PFSK-1 (cell line): ENCODE measurements around the gene RIPOR3.

Source experiments
- FOXP2 ChIP-seq: optimal IDR thresholded peaks from 2 replicates; pipeline ENCODE3; 2011; ENCODE audit warnings: borderline replicate concordance, control low read depth, inconsistent platforms; ENCODE audit not compliant: insufficient read depth; ENCODE audit errors: extremely low read length, extremely low read depth
- POLR2AphosphoS5 ChIP-seq: IDR thresholded peaks from 2 replicates; pipeline ENCODE4 v1.6.1; 2012; ENCODE audit warnings: low read depth, mild to moderate bottlenecking, control low read depth, low read length, moderate library complexity
- REST ChIP-seq, 2 experiments: IDR thresholded peaks; 2 replicates each; pipeline versions ENCODE4 v1.6.1 to v1.8.0; 2011 to 2012; ENCODE audit warnings: low read depth in 2 of 2, low read length in 2 of 2, control low read depth in 1 of 2, inconsistent platforms in 1 of 2, mild to moderate bottlenecking in 1 of 2, moderate library complexity in 1 of 2; ENCODE audit not compliant: insufficient read depth in 1 of 2
- SIN3A ChIP-seq: IDR thresholded peaks from 2 replicates; pipeline ENCODE4 v1.6.1; 2012; ENCODE audit warnings: mild to moderate bottlenecking, low read length, moderate library complexity, borderline replicate concordance; ENCODE audit not compliant: insufficient read depth
- TAF1 ChIP-seq: IDR thresholded peaks from 2 replicates; pipeline ENCODE4 v1.6.1; 2012; ENCODE audit warnings: low read length, control low read depth, borderline replicate concordance; ENCODE audit not compliant: insufficient read depth

GRCh38 chr20:50565383-50565782 is 126.0 kb downstream of the RIPOR3 start:
- no peak for TF ChIP-seq POLR2AphosphoS5
- no peak for TF ChIP-seq TAF1
- TF ChIP-seq REST (IDR thresholded peaks at IDR 0.05; ENCODE audit: insufficient read depth in 1 of 2, low read depth in 2 of 2, low read length in 2 of 2): no peak
- no peak for TF ChIP-seq SIN3A
- no peak for TF ChIP-seq FOXP2
